ENCODE measurements around the gene PLA2G10. TPM values are rescaled to one million over a fixed set of nuclear protein-coding genes. Genes with fewer than 3 reads are reported as not detected.

Gene PLA2G10
- total RNA-seq, 1 donor from 2014 or later: not detected

- peak; percentile 85 for ATAC-seq
- intact Hi-C loops (cut with DNase I): loop anchor here (10.0 kb wide), 1 partner anchor 705 kb away; the partner anchor contains the start of gene ERCC4
- DNase-seq (ENCODE audit: missing footprints): peak; percentile 97
Observed at GRCh38 chr16:14629919-14630619, 64.0 kb downstream of the PLA2G10 start, which contains the start of gene PARN. TSS of gene PARN (minus strand) at chr16:14630260. CDS start at chr16:14630125, 135 bp downstream.

- ATAC-seq: no peak
- no peak for DNase-seq (ENCODE audit: missing footprints)
- intact Hi-C loops (cut with DNase I): no loop called here
Observed at GRCh38 chr16:14629612-14629918, 64.5 kb downstream of the PLA2G10 start.

GRCh38 chr16:14628806-14629611 is 65.1 kb downstream of the PLA2G10 start:
- ATAC-seq: no peak
- no peak for DNase-seq (ENCODE audit: missing footprints)
- intact Hi-C loops (cut with DNase I): no loop called here

GRCh38 chr16:14627078-14627477 is 67.0 kb downstream of the PLA2G10 start:
- ATAC-seq (no peak), DNase-seq (ENCODE audit: missing footprints) (no peak)
- intact Hi-C loops (cut with DNase I): no loop called here

Other genes starting within 250 kb of the PLA2G10 start
- 17.2 TPM for gene PARN, start 64.0 kb downstream of the PLA2G10 start, total RNA-seq
- gene BFAR, start 61.4 kb downstream of the PLA2G10 start, total RNA-seq: 26.0 TPM
- 1.4 TPM for gene NPIPA3, start 9.1 kb upstream of the PLA2G10 start, total RNA-seq
- gene NPIPA2, start 48.2 kb upstream of the PLA2G10 start, total RNA-seq: 3.0 TPM
- 128 TPM for gene NOMO1, start 139.4 kb upstream of the PLA2G10 start, total RNA-seq
- gene NPIPA1, start 243.1 kb upstream of the PLA2G10 start, total RNA-seq: 45.3 TPM